IMR-90 (cell line): ENCODE data around the gene CCDC38.

Experiments
- CTCF ChIP-seq: conservative IDR thresholded peaks from 2 replicates; pipeline ENCODE4 v1.5.1; 2012; ENCODE audit warnings: mild to moderate bottlenecking, low read depth, low read length, improper control_type of control experiment
- POLR2A ChIP-seq: IDR thresholded peaks from 2 replicates; pipeline ENCODE4 v1.6.1; 2012; ENCODE audit warnings: mild to moderate bottlenecking, low read depth, low read length
- RFX5 ChIP-seq: IDR thresholded peaks from 2 replicates; pipeline ENCODE4 v1.8.0; 2012; ENCODE audit warnings: low read depth, mild to moderate bottlenecking, low read length, moderate library complexity

GRCh38 chr12:95942101-95942523 lies 302 bp downstream of the CCDC38 start:
- TF ChIP-seq POLR2A (no peak), CTCF (no peak), RFX5 (no peak)
